HepG2 (cell line): ENCODE results near the gene CHD2. TPM values are rescaled to one million over a fixed set of nuclear protein-coding genes. Genes with fewer than 3 reads are reported as not detected.

ENCODE experiments used
- ARID2 ChIP-seq: sonication (generic); formaldehyde crosslinking; IDR thresholded peaks from 2 replicates; pipeline ENCODE4 v1.8.1; 2022; ENCODE audit warnings: mild to moderate bottlenecking, missing genetic modification reagents, borderline replicate concordance
- BCL6 ChIP-seq: IDR thresholded peaks from 2 replicates; pipeline ENCODE4 v1.6.1; 2016; ENCODE audit warnings: missing genetic modification reagents, missing compliant biosample characterization
- DNMT1 ChIP-seq: sonication (generic); formaldehyde crosslinking; IDR thresholded peaks from 2 replicates; pipeline ENCODE4 v1.5.1; 2020; ENCODE audit warnings: mild to moderate bottlenecking, missing genetic modification reagents
- KAT2B ChIP-seq: fragments of 150-350 bp; IDR thresholded peaks from 2 replicates; pipeline ENCODE4 v1.6.1; 2014; ENCODE audit warnings: low read depth, low read length, borderline replicate concordance
- KLF9 ChIP-seq: IDR thresholded peaks from 2 replicates; pipeline ENCODE4 v1.6.1; 2016; ENCODE audit warnings: low read depth
- MAZ ChIP-seq, 2 experiments: sonication (generic) in 1 of 2; formaldehyde crosslinking in 1 of 2; IDR thresholded peaks; 2 replicates each; pipeline versions ENCODE4 v1.5.0 to v1.6.1; 2012 to 2020; ENCODE audit warnings: low read depth in 2 of 2, mild to moderate bottlenecking in 2 of 2, borderline replicate concordance in 1 of 2, improper control_type of control experiment in 1 of 2, low read length in 1 of 2, missing genetic modification reagents in 1 of 2, moderate library complexity in 1 of 2
- PCBP2 ChIP-seq: fragments of 200-400 bp; formaldehyde crosslinking; optimal IDR thresholded peaks from 2 replicates; pipeline ENCODE3; 2018; ENCODE audit warnings: low read length, low read depth; ENCODE audit not compliant: poor library complexity, severe bottlenecking
- PHF21A ChIP-seq: sonication (generic); formaldehyde crosslinking; IDR thresholded peaks from 2 replicates; pipeline ENCODE4 v1.5.0; 2020; ENCODE audit warnings: mild to moderate bottlenecking, missing genetic modification reagents
- PHF8 ChIP-seq: sonication (generic); formaldehyde crosslinking; IDR thresholded peaks from 2 replicates; pipeline ENCODE4 v1.5.0; 2020; ENCODE audit warnings: missing genetic modification reagents
- SAFB2 ChIP-seq: sonication (generic); formaldehyde crosslinking; IDR thresholded peaks from 2 replicates; pipeline ENCODE4 v1.5.1; 2020; ENCODE audit warnings: missing genetic modification reagents, low read depth, mild to moderate bottlenecking, borderline replicate concordance
- ZFP37 ChIP-seq: sonication (generic); formaldehyde crosslinking; IDR thresholded peaks from 2 replicates; pipeline ENCODE4 v1.4.0; 2020; ENCODE audit warnings: missing genetic modification reagents, borderline replicate concordance
- ZNF563 ChIP-seq: sonication (generic); formaldehyde crosslinking; IDR thresholded peaks from 2 replicates; pipeline ENCODE4 v1.8.0; 2022; ENCODE audit warnings: mild to moderate bottlenecking, moderate library complexity, missing genetic modification reagents
- ZNF703 ChIP-seq: sonication (generic); formaldehyde crosslinking; IDR thresholded peaks from 2 replicates; pipeline ENCODE4 v1.5.1; 2020; ENCODE audit warnings: missing genetic modification reagents, mild to moderate bottlenecking, moderate library complexity, borderline replicate concordance
- ZNF768 ChIP-seq: sonication (generic); formaldehyde crosslinking; IDR thresholded peaks from 2 replicates; pipeline ENCODE4 v1.4.0; 2020; ENCODE audit warnings: missing genetic modification reagents
- ZSCAN31 ChIP-seq: sonication (generic); formaldehyde crosslinking; IDR thresholded peaks from 2 replicates; pipeline ENCODE4 v1.5.0; 2020; ENCODE audit warnings: low read depth, mild to moderate bottlenecking, missing genetic modification reagents
- polyA plus RNA-seq, 8 experiments: library from polyadenylated mRNA; depleted of rRNA in 3 of 8; stranded (reverse) in 7 of 8; unstranded in 1 of 8; fragments of >200 nt; fragmentation: Illumina TruSeq in 4 of 8; extraction: Trizol in 4 of 8; gene quantifications; 2 replicates each; pipeline versions ENCODE4 v1.2.1 to v1.2.3, GENCODE V29; 2011 to 2016; ENCODE audit warnings: low read depth in 4 of 8, missing spikeins in 1 of 8, mixed read lengths in 1 of 8; ENCODE audit not compliant: insufficient read depth in 1 of 8
- total RNA-seq, 5 experiments: library from RNA; depleted of rRNA; stranded (reverse); fragments of >200 nt; fragmentation: Illumina TruSeq; extraction: Trizol; gene quantifications; 2 replicates each; pipeline ENCODE4 v1.2.3, GENCODE V29; 2016; ENCODE audit warnings: low read depth in 1 of 5
- TF ChIP-seq, protein P1 (sequence below): sonication (generic); formaldehyde crosslinking; IDR thresholded peaks from 2 replicates; pipeline ENCODE4 v1.8.0; 2022; ENCODE audit warnings: mild to moderate bottlenecking, missing genetic modification reagents, moderate library complexity
- TF ChIP-seq, protein P2 (sequence below): sonication (generic); formaldehyde crosslinking; IDR thresholded peaks from 2 replicates; pipeline ENCODE4 v1.8.0; 2023; ENCODE audit warnings: mild to moderate bottlenecking, missing genetic modification reagents
- TF ChIP-seq, protein P3 (sequence below): sonication (generic); formaldehyde crosslinking; IDR thresholded peaks from 2 replicates; pipeline ENCODE4 v1.5.0; 2020; ENCODE audit warnings: mild to moderate bottlenecking, missing genetic modification reagents, borderline replicate concordance
- TF ChIP-seq, protein P4 (sequence below): sonication (generic); formaldehyde crosslinking; IDR thresholded peaks from 2 replicates; pipeline ENCODE4 v1.4.0; 2020; ENCODE audit warnings: missing genetic modification reagents, mild to moderate bottlenecking, borderline replicate concordance
- TF ChIP-seq, protein P5 (sequence below): IDR thresholded peaks from 2 replicates; pipeline ENCODE4 v1.6.1; 2016; ENCODE audit warnings: low read depth, borderline replicate concordance
- TF ChIP-seq, protein P6 (sequence below): IDR thresholded peaks from 2 replicates; pipeline ENCODE4 v1.6.1; 2018; ENCODE audit warnings: missing genetic modification reagents

The CHD2 gene
- total and polyA plus RNA-seq, 2 of the 13 experiments (the other 11 are each of a cell fraction or from before 2014, with no cell fraction given), result 54.0 to 54.1 TPM

DNA sequence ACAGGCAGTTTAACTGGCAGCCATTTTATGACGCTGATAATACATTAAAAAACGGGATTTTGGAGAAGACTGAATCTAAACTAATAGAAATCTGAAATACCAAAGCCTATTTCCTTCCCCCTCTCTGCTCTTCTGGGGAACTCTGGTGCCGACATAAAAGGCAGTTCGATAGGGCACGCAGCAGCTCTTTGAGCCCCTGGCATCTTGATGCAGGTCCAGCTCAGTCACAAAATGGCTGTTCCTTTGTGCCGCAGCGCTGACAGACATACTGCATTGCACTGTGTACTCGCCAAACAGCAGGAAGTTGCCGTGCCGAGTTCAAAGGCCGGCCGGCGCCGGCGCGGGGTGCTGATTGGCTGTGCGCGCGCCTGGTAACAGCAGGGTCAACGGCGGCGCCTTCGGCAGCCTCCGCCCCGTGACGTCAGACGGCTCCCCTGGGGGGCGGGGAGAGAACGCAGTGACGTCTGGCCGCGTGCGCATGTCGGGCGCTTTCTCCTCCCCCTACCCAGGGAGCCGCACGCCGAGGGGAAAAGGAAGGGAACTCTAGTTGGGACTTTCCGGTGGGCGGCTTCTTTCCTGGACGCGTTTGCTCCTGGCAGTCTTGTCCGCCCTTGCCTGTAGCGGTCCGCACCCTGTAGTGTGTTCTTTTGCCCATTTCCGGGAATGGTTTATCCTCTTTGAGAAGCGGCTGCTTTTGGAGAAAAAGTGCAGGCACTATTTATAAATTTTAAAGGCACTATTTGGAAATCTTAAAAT lies 4.0 kb downstream of the CHD2 start (continued):
- TF ChIP-seq, protein P1, sequence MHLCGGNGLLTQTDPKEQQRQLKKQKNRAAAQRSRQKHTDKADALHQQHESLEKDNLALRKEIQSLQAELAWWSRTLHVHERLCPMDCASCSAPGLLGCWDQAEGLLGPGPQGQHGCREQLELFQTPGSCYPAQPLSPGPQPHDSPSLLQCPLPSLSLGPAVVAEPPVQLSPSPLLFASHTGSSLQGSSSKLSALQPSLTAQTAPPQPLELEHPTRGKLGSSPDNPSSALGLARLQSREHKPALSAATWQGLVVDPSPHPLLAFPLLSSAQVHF (CRISPR knock-in tag), result no peak
- TF ChIP-seq, protein P2, sequence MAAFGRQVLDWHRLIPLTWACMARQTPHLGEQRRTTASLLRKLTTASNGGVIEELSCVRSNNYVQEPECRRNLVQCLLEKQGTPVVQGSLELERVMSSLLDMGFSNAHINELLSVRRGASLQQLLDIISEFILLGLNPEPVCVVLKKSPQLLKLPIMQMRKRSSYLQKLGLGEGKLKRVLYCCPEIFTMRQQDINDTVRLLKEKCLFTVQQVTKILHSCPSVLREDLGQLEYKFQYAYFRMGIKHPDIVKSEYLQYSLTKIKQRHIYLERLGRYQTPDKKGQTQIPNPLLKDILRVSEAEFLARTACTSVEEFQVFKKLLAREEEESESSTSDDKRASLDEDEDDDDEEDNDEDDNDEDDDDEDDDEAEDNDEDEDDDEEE (CRISPR knock-in tag), result peak; percentile 51; the same call in 1 of the 2 replicates
- TF ChIP-seq DNMT1 (CRISPR knock-in tag) (no peak; the same call in 1 of the 2 replicates), PHF21A (CRISPR knock-in tag) (peak; percentile 79), KAT2B (no peak), BCL6 (CRISPR knock-in tag) (peak; percentile 48; the same call in 1 of the 2 replicates), ZFP37 (CRISPR knock-in tag) (peak; percentile 34; the same call in 1 of the 2 replicates), KLF9 (CRISPR knock-in tag) (peak; percentile 90; the same call in 1 of the 2 replicates), ZNF768 (peak; percentile 67), PCBP2 (no peak), ARID2 (CRISPR knock-in tag) (peak; percentile 51; the same call in 1 of the 2 replicates), ZNF703 (CRISPR knock-in tag) (no peak), ZNF563 (CRISPR knock-in tag) (peak; percentile 74; the same call in 1 of the 2 replicates), SAFB2 (0 out of 2 replicates have a peak, but pooled peaks have one; percentile 66), PHF8 (CRISPR knock-in tag) (peak; percentile 75), ZSCAN31 (CRISPR knock-in tag) (peak; percentile 84; the same call in 1 of the 2 replicates), MAZ (IDR thresholded peaks at IDR 0.05; ENCODE audit: borderline replicate concordance, low read depth, low read length) (peak; percentile 73; the same call in 1 of the 2 replicates), MAZ (CRISPR knock-in tag; IDR thresholded peaks at IDR 0.05; ENCODE audit: low read depth) (peak; percentile 82; the same call in 1 of the 2 replicates)
- TF ChIP-seq, protein P3, sequence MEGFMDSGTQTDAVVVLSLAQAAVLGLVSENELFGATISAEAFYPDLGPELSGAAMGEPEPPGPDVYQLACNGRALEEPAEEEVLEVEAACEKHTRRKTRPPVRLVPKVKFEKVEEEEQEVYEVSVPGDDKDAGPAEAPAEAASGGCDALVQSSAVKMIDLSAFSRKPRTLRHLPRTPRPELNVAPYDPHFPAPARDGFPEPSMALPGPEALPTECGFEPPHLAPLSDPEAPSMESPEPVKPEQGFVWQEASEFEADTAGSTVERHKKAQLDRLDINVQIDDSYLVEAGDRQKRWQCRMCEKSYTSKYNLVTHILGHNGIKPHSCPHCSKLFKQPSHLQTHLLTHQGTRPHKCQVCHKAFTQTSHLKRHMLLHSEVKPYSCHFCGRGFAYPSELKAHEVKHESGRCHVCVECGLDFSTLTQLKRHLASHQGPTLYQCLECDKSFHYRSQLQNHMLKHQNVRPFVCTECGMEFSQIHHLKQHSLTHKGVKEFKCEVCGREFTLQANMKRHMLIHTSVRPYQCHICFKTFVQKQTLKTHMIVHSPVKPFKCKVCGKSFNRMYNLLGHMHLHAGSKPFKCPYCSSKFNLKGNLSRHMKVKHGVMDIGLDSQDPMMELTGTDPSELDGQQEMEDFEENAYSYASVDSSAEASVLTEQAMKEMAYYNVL, result peak; percentile 58; the same call in 1 of the 2 replicates
- TF ChIP-seq, protein P4, sequence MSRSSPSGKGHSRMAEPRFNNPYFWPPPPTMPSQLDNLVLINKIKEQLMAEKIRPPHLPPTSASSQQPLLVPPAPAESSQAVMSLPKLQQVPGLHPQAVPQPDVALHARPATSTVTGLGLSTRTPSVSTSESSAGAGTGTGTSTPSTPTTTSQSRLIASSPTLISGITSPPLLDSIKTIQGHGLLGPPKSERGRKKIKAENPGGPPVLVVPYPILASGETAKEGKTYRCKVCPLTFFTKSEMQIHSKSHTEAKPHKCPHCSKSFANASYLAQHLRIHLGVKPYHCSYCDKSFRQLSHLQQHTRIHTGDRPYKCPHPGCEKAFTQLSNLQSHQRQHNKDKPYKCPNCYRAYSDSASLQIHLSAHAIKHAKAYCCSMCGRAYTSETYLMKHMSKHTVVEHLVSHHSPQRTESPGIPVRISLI (CRISPR knock-in tag), result peak; percentile 66; the same call in 1 of the 2 replicates
- TF ChIP-seq, protein P5, sequence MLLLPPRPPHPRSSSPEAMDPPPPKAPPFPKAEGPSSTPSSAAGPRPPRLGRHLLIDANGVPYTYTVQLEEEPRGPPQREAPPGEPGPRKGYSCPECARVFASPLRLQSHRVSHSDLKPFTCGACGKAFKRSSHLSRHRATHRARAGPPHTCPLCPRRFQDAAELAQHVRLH (CRISPR knock-in tag), result peak; percentile 87
- TF ChIP-seq, protein P6, sequence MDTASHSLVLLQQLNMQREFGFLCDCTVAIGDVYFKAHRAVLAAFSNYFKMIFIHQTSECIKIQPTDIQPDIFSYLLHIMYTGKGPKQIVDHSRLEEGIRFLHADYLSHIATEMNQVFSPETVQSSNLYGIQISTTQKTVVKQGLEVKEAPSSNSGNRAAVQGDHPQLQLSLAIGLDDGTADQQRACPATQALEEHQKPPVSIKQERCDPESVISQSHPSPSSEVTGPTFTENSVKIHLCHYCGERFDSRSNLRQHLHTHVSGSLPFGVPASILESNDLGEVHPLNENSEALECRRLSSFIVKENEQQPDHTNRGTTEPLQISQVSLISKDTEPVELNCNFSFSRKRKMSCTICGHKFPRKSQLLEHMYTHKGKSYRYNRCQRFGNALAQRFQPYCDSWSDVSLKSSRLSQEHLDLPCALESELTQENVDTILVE, result peak; percentile 80
